Endothelial cell of umbilical vein (primary cell): ENCODE results near the gene FBXO2. TPM values are rescaled to one million over a fixed set of nuclear protein-coding genes. Genes with fewer than 3 reads are reported as not detected.

Experiments
- BruUV-seq: library from RNA; stranded (reverse); fragments of 400-500 nt; replicated peaks from 2 replicates; lab custom pipeline; 2021; lab: Mats Ljungman, UMichigan
- CTCF ChIA-PET: fragments of 300-600, 350-600 bp; sonication (Branson Sonifier 250); formaldehyde crosslinking; loops from one replicate; lab custom pipeline; 2021; ENCODE audit warnings: antibody characterized with exemption, inconsistent platforms; lab: Charles Lee
- POLR2A ChIA-PET: fragments of 300-600, 350-600 bp; sonication (Branson Sonifier 250); formaldehyde crosslinking; loops from one replicate; lab custom pipeline; 2021; ENCODE audit warnings: antibody characterized with exemption, inconsistent platforms; lab: Charles Lee
- DNase-seq: peaks from one replicate; pipeline ENCODE4 v3.0.0-alpha.2; 2011; ENCODE audit warnings: low read depth, low spot score
- FAIRE-seq: peaks from 2 replicates; lab custom pipeline; 2011; peaks lifted over from hg19 to GRCh38; lab: Jason Lieb, UNC
- H2AFZ ChIP-seq: 2 replicates; pipeline ENCODE4 v1.6.0; 2012; ENCODE audit warnings: low read depth, low read length, control low read depth, inconsistent platforms
- H3K27ac ChIP-seq: 2 replicates; pipeline ENCODE4 v1.5.1; 2011; ENCODE audit warnings: low read depth, mild to moderate bottlenecking, control low read depth, low read length, moderate library complexity; ENCODE audit not compliant: insufficient read depth
- H3K27me3 ChIP-seq, 2 experiments: 2 replicates each; pipeline versions ENCODE4 v1.6.0 to v1.6.1; 2011; ENCODE audit warnings: low read length in 2 of 2, mixed read lengths in 1 of 2; ENCODE audit not compliant: control insufficient read depth in 2 of 2, insufficient read depth in 2 of 2
- H3K36me3 ChIP-seq, 2 experiments: 2 replicates in 1 of 2; 3 replicates in 1 of 2; pipeline ENCODE4 v1.5.1; 2011; ENCODE audit warnings: low read length in 2 of 2, mild to moderate bottlenecking in 1 of 2, moderate library complexity in 1 of 2; ENCODE audit not compliant: control insufficient read depth in 2 of 2, insufficient read depth in 2 of 2; ENCODE audit errors: extremely low read depth in 1 of 2
- H3K4me1 ChIP-seq: 3 replicates; pipeline ENCODE4 v1.5.1; 2011; ENCODE audit warnings: mild to moderate bottlenecking, low read length; ENCODE audit not compliant: control insufficient read depth, insufficient read depth; ENCODE audit errors: extremely low read depth
- H3K4me2 ChIP-seq: 2 replicates; pipeline ENCODE4 v1.6.1; 2011; ENCODE audit warnings: low read length, control low read depth, mixed read lengths; ENCODE audit not compliant: insufficient read depth
- H3K4me3 ChIP-seq, 3 experiments: fragments of 200-600 bp in 1 of 3; sonication (generic), shearing (Covaris generic) in 1 of 3; replicated peaks in 1 of 3; 2 replicates each; pipeline ENCODE4 v1.5.1; 2011 to 2016; ENCODE audit warnings: control low read depth in 3 of 3, low read length in 3 of 3, mild to moderate bottlenecking in 2 of 3, inconsistent platforms in 1 of 3, low read depth in 1 of 3, moderate library complexity in 1 of 3; ENCODE audit not compliant: insufficient read depth in 1 of 3
- H3K79me2 ChIP-seq: 2 replicates; pipeline ENCODE4 v1.6.0; 2012; ENCODE audit warnings: low read length, inconsistent platforms; ENCODE audit not compliant: control insufficient read depth, insufficient read depth
- H3K9ac ChIP-seq: replicated peaks from 2 replicates; pipeline ENCODE3; 2011; ENCODE audit warnings: low read length, control low read depth; ENCODE audit not compliant: insufficient read depth; ENCODE audit errors: extremely low read depth
- H3K9me1 ChIP-seq: replicated peaks from 3 replicates; pipeline ENCODE4 v1.6.0; 2011; ENCODE audit warnings: mild to moderate bottlenecking, low read length; ENCODE audit not compliant: control insufficient read depth, insufficient read depth; ENCODE audit errors: extremely low read depth
- H3K9me3 ChIP-seq: replicated peaks from 2 replicates; pipeline ENCODE4 v1.5.1; 2012; ENCODE audit warnings: low read length, inconsistent platforms; ENCODE audit not compliant: control insufficient read depth, insufficient read depth
- H4K20me1 ChIP-seq: replicated peaks from 2 replicates; pipeline ENCODE3; 2011; ENCODE audit warnings: mild to moderate bottlenecking, low read length; ENCODE audit not compliant: control insufficient read depth, insufficient read depth; ENCODE audit errors: extremely low read depth
- FOS ChIP-seq: IDR thresholded peaks from 2 replicates; pipeline ENCODE4 v1.6.1; 2011; ENCODE audit warnings: mild to moderate bottlenecking, low read length, moderate library complexity, borderline replicate concordance; ENCODE audit not compliant: insufficient read depth
- GATA2 ChIP-seq: IDR thresholded peaks from 2 replicates; pipeline ENCODE4 v1.7.0; 2011; ENCODE audit warnings: low read depth, mild to moderate bottlenecking, moderate library complexity, mixed read lengths, low read length; ENCODE audit not compliant: insufficient read length, insufficient read depth
- JUN ChIP-seq: IDR thresholded peaks from 2 replicates; pipeline ENCODE4 v1.6.1; 2011; ENCODE audit warnings: borderline replicate concordance, low read depth; ENCODE audit not compliant: insufficient read length, insufficient read depth
- MYC ChIP-seq: IDR thresholded peaks from one replicate; pipeline ENCODE4 v1.6.1; 2011; ENCODE audit warnings: mild to moderate bottlenecking, low read depth, low read length
- POLR2AphosphoS5 ChIP-seq: IDR thresholded peaks from 2 replicates; pipeline ENCODE4 v1.6.1; 2012; ENCODE audit warnings: low read depth, mild to moderate bottlenecking, control low read depth, low read length, moderate library complexity; ENCODE audit not compliant: insufficient read depth
- dilution Hi-C: fragments of 300-500 bp; cut with MboI; formaldehyde crosslinking; loops from one replicate; pipeline ENCODE4 v1.15.0; 2019; ENCODE audit warnings: low sequenced_read_pairs; ENCODE audit not compliant: extremely low pct_ligation_motif_present
- intact Hi-C: fragments of 100-400 bp; cut with micrococcal nuclease; formaldehyde crosslinking; loops from one replicate; pipeline ENCODE4 v1.10.0; 2022
- polyA plus RNA-seq, 4 experiments: library from polyadenylated mRNA; depleted of rRNA in 3 of 4; stranded (reverse) in 3 of 4; unstranded in 1 of 4; fragments of >200 nt; gene quantifications; 2 replicates each; pipeline versions ENCODE4 v1.2.1 to v1.2.3, GENCODE V29; 2011 to 2012; ENCODE audit warnings: missing spikeins in 1 of 4
- total RNA-seq: library from RNA; stranded (reverse); gene quantifications from 2 replicates; pipeline ENCODE4 v1.2.3, GENCODE V29; 2021
- TF ChIP-seq, protein P1 (sequence below): IDR thresholded peaks from 2 replicates; pipeline ENCODE4 v1.6.1; 2011; ENCODE audit not compliant: insufficient read depth, insufficient read length
- TF ChIP-seq, protein P2 (sequence below), 2 donors: IDR thresholded peaks; 1 replicate in 1 of 2; 2 replicates in 1 of 2; pipeline ENCODE4 v1.5.1; 2011; ENCODE audit warnings: low read length in 2 of 2, mild to moderate bottlenecking in 2 of 2, moderate library complexity in 2 of 2, control low read depth in 1 of 2, inconsistent platforms in 1 of 2, low read depth in 1 of 2; ENCODE audit not compliant: insufficient read depth in 1 of 2; ENCODE audit errors: extremely low read depth in 1 of 2

The FBXO2 gene
- total and polyA plus RNA-seq, 2 donors (not counting 3 experiments of a cell fraction or from before 2014, with no cell fraction given), result 0.42 to 0.91 TPM

DNA sequence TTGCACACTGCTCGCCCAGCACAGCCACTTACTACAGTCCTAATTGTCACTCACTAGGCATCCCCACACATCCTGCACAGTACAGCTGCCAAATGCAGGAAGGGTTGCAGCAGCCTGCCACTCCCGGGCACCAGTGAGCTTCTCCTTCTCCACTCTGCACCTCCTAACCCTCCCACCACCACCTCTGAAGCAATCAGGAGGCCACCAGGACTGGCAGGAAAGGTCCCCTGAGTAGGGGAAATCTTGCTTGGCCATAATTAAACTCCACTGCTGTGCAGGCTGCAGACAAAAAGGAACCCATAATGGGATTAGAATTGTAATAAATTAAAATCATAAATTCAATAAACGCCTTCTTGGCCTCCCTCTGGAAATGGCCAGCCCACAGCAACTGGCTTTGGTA lies 31.8 kb downstream of the FBXO2 start:
- no peaks in the 10 kb centered on the region for H4K20me1 ChIP-seq
- no peak overlapping the region for H3K9ac ChIP-seq
- no peaks in the 10 kb centered on the region for H3K27me3 ChIP-seq
- TF ChIP-seq MYC (no peak), JUN (no peak), GATA2 (no peak), FOS (no peak), POLR2AphosphoS5 (no peak)
- TF ChIP-seq, protein P1, sequence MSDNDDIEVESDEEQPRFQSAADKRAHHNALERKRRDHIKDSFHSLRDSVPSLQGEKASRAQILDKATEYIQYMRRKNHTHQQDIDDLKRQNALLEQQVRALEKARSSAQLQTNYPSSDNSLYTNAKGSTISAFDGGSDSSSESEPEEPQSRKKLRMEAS, result no peak
- TF ChIP-seq, protein P2, sequence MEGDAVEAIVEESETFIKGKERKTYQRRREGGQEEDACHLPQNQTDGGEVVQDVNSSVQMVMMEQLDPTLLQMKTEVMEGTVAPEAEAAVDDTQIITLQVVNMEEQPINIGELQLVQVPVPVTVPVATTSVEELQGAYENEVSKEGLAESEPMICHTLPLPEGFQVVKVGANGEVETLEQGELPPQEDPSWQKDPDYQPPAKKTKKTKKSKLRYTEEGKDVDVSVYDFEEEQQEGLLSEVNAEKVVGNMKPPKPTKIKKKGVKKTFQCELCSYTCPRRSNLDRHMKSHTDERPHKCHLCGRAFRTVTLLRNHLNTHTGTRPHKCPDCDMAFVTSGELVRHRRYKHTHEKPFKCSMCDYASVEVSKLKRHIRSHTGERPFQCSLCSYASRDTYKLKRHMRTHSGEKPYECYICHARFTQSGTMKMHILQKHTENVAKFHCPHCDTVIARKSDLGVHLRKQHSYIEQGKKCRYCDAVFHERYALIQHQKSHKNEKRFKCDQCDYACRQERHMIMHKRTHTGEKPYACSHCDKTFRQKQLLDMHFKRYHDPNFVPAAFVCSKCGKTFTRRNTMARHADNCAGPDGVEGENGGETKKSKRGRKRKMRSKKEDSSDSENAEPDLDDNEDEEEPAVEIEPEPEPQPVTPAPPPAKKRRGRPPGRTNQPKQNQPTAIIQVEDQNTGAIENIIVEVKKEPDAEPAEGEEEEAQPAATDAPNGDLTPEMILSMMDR (IDR thresholded peaks at IDR 0.05; ENCODE audit: extremely low read depth in 1 of 2, insufficient read depth in 1 of 2, low read depth in 1 of 2, low read length in 2 of 2), result no peak
- no peak overlapping the region for H2AFZ ChIP-seq
- DNase-seq (no peak), FAIRE-seq (no peak)
- H3K4me2 ChIP-seq, result no peak overlapping the region
- H3K4me3 ChIP-seq, result no peak overlapping the region
- H3K36me3 ChIP-seq, result no peaks in the 10 kb centered on the region
- no peaks in the 10 kb centered on the region for H3K79me2 ChIP-seq
- no peaks in the 10 kb centered on the region for H3K9me3 ChIP-seq
- intact Hi-C loops, result no loop called here
- BruUV-seq, result no TSS peak
- H3K27ac ChIP-seq, result no peak overlapping the region
- no peaks in the 10 kb centered on the region for H3K4me1 ChIP-seq
- POLR2A ChIA-PET, result no interaction called here
- dilution Hi-C loops, result no loop called here
- H3K9me1 ChIP-seq, result no peaks in the 10 kb centered on the region
- CTCF ChIA-PET, result no interaction called here
